Activated CD4-positive, alpha-beta T cell treated with anti-CD3 and anti-CD28 coated beads, Interleukin-2, amount 50 U/mL, for 1 hour (primary cell): ENCODE results near the gene FZD7.

ENCODE experiments used
- DNase-seq: peaks from one replicate; pipeline ENCODE4 v3.0.0-alpha.2; 2020

FZD7 gene

DNA sequence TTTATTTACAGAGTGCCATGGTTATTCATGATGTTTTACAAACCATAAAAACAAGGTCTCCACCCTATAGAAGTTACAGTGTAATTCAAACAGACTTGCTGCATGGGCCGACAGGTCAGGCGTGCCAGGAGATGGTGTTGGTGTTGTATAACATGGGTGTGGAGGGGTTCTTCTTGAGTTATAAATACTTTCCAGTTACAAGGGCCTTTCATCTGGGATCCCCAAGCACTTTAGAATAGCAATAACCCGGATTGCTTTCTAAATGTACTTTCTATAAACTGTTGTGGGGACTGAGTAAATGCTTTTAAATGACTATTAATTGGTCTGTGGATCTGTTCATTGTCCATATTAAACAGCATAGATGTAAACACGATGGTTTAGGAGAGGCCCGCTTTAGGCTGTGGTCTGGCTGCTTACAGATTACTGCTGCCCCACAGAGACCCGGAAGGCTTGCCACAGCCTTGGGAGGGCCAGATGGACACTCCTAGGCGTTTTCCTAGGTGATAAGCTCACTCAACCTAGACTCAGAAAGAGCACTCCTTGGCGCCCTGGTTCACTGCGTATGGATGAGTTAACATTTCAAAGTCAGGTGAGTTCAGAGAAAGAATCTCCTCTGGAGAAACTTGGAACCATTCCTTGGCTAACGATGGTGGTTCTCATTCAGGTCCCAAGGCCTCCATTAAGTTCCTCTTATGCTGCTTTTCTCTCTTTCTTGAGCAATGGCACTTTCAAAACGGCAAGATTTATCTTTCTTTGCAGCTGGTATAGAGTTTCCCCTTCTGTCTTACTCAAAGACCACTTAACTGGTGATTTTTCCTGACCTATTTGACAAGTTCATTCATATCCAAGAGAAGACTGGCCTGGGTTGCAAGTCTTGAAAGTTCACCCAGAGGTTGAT is 35.8 kb downstream of the FZD7 start:
- no peak for DNase-seq

- no peak for DNase-seq
These were observed 37.5 kb downstream of the FZD7 start for GRCh38 chr2:202071107-202071506.

GRCh38 chr2:202072226-202072625 is 38.6 kb downstream of the FZD7 start:
- no peak for DNase-seq

- DNase-seq = no peak
These were observed 39.2 kb downstream of the FZD7 start, which contains the start of gene KIAA2012 for GRCh38 chr2:202072737-202073401. TSS of gene KIAA2012 (plus strand) at chr2:202073255. CDS start at chr2:202073628, 373 bp downstream.

DNA sequence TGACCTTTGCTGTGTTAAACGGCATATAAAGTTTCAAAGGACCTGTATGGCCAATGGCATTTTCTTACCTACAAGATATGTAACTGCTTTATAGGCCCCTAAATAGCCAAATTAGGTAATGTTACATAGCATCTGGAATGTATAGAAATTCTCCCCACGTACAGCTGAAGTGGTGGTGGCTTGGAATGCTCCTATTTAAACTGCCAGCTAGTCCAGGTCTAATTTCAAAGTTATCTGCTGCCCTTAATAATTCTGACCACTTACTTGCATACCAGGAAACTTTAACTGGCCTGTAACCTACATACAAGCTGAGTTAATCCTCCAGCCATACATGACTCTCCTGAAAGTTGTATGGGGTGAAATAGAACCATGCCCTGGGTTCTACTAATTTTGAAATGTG is 40.7 kb downstream of the FZD7 start:
- no peak for DNase-seq

- no peak for DNase-seq
These were observed 45.7 kb downstream of the FZD7 start for GRCh38 chr2:202079310-202079709.

GRCh38 chr2:202084265-202084664 is 50.6 kb downstream of the FZD7 start:
- no peak for DNase-seq
